ENCODE data around the gene LMNA. TPM values are rescaled to one million over a fixed set of nuclear protein-coding genes. Genes with fewer than 3 reads are reported as not detected.

LMNA gene
- total RNA-seq, 1 donor from 2014 or later, result 236 TPM

GRCh38 chr1:156160743-156161171 lies 46.2 kb downstream of the LMNA start:
- Histone ChIP-seq H3K27ac (replicated peaks) (peak overlapping the region; percentile 88), H3K4me1 (peaks cover 34% of the 10 kb centered on the region), H3K4me3 (peak overlapping the region; percentile 71), H3K36me3 (no peaks in the 10 kb centered on the region), H3K9me3 (replicated peaks) (no peaks in the 10 kb centered on the region), H3K27me3 (ENCODE audit: low read depth) (no peaks in the 10 kb centered on the region)
- DNase-seq, result peak; percentile 90
- intact Hi-C loops (cut with micrococcal nuclease), result no loop called here
- TF ChIP-seq CTCF (IDR thresholded peaks at IDR 0.05; ENCODE audit: borderline replicate concordance), result no peak

- intact Hi-C loops (cut with micrococcal nuclease), result no loop called here
- DNase-seq, result peak; percentile 41
- Histone ChIP-seq H3K27me3 (ENCODE audit: low read depth) (no peaks in the 10 kb centered on the region), H3K36me3 (no peaks in the 10 kb centered on the region), H3K27ac (replicated peaks) (peak overlapping the region; percentile 88), H3K4me3 (no peak overlapping the region), H3K4me1 (peaks cover 34% of the 10 kb centered on the region), H3K9me3 (replicated peaks) (no peaks in the 10 kb centered on the region)
- no peak for TF ChIP-seq CTCF (IDR thresholded peaks at IDR 0.05; ENCODE audit: borderline replicate concordance)
Observed at GRCh38 chr1:156162430-156163037, 48.0 kb downstream of the LMNA start.

- no peak for DNase-seq
- intact Hi-C loops (cut with micrococcal nuclease), result no loop called here
Observed at GRCh38 chr1:156163712-156164111, 49.2 kb downstream of the LMNA start.

GRCh38 chr1:156164125-156164831 lies 49.8 kb downstream of the LMNA start:
- Histone ChIP-seq H3K27ac (replicated peaks) (no peak overlapping the region), H3K4me3 (no peak overlapping the region), H3K27me3 (ENCODE audit: low read depth) (no peaks in the 10 kb centered on the region), H3K4me1 (peaks cover 34% of the 10 kb centered on the region), H3K36me3 (no peaks in the 10 kb centered on the region), H3K9me3 (replicated peaks) (no peaks in the 10 kb centered on the region)
- no peak for TF ChIP-seq CTCF (IDR thresholded peaks at IDR 0.05; ENCODE audit: borderline replicate concordance)
- no peak for DNase-seq
- intact Hi-C loops (cut with micrococcal nuclease), result no loop called here

More at GRCh38 chr1:156163712-156164111, 49.2 kb downstream of the LMNA start:
- Histone ChIP-seq H3K4me1 (peaks cover 34% of the 10 kb centered on the region), H3K4me3 (no peak overlapping the region), H3K9me3 (replicated peaks) (no peaks in the 10 kb centered on the region), H3K27ac (replicated peaks) (no peak overlapping the region), H3K36me3 (no peaks in the 10 kb centered on the region), H3K27me3 (ENCODE audit: low read depth) (no peaks in the 10 kb centered on the region)
- TF ChIP-seq CTCF (IDR thresholded peaks at IDR 0.05; ENCODE audit: borderline replicate concordance), result no peak

GRCh38 chr1:156165083-156165482 lies 50.6 kb downstream of the LMNA start:
- no peaks in the 10 kb centered on the region for H3K36me3 ChIP-seq
- H3K4me1 ChIP-seq, result peaks cover 31% of the 10 kb centered on the region
- intact Hi-C loops (cut with micrococcal nuclease), result no loop called here
- H3K9me3 ChIP-seq (replicated peaks), result no peaks in the 10 kb centered on the region
- no peak overlapping the region for H3K27ac ChIP-seq (replicated peaks)
- DNase-seq, result no peak
- H3K4me3 ChIP-seq, result no peak overlapping the region
- no peak for TF ChIP-seq CTCF (IDR thresholded peaks at IDR 0.05; ENCODE audit: borderline replicate concordance)
- H3K27me3 ChIP-seq (ENCODE audit: low read depth), result no peaks in the 10 kb centered on the region
